Stromal cell of bone marrow (primary cell): ENCODE data around the gene PCDHGA7.
"Not testable (repeated sequence)": the region's sequence is repeated elsewhere in the genome, so short reads cannot be mapped to it uniquely, and the experiment has no call there.

Experiments
- DNase-seq: peaks from one replicate; pipeline ENCODE4 v3.0.0-alpha.2; 2012; ENCODE audit warnings: low read depth

PCDHGA7 gene

GRCh38 chr5:141366016-141366896 lies 16.3 kb upstream of the PCDHGA7 start:
- DNase-seq: no peak

GRCh38 chr5:141369994-141370848 lies 12.3 kb upstream of the PCDHGA7 start, which contains the start of gene PCDHGB3:
Gene PCDHGB3 (plus strand): TSS chr5:141370242. CDS start chr5:141370395, 153 bp downstream.
- peak; percentile 47 for DNase-seq

- DNase-seq: no peak
Measured at GRCh38 chr5:141371572-141372475, 10.7 kb upstream of the PCDHGA7 start.

- no peak for DNase-seq
Measured at GRCh38 chr5:141373673-141374317, 8.7 kb upstream of the PCDHGA7 start, which contains the start of gene PCDHGA6. Gene PCDHGA6 (plus strand): TSS chr5:141373891. CDS start chr5:141374084, 193 bp downstream.

GRCh38 chr5:141374627-141375026 lies 7.9 kb upstream of the PCDHGA7 start:
- no peak for DNase-seq

GRCh38 chr5:141375444-141376155 lies 6.9 kb upstream of the PCDHGA7 start:
- not testable (repeated sequence) for DNase-seq

- DNase-seq: no peak
Measured at GRCh38 chr5:141383345-141383744, 803 bp downstream of the PCDHGA7 start.

- DNase-seq: no peak
Measured at GRCh38 chr5:141384471-141385267, 2.1 kb downstream of the PCDHGA7 start.

- not testable (repeated sequence) for DNase-seq
Measured at GRCh38 chr5:141387557-141388311, 5.2 kb downstream of the PCDHGA7 start, which contains the start of gene PCDHGB4. Gene PCDHGB4 (plus strand): TSS chr5:141387698. CDS start chr5:141387885, 187 bp downstream.

- no peak for DNase-seq
Measured at GRCh38 chr5:141388661-141389060, 6.1 kb downstream of the PCDHGA7 start.

- DNase-seq: no peak
Measured at GRCh38 chr5:141389153-141390042, 6.9 kb downstream of the PCDHGA7 start.

- DNase-seq: no peak
Measured at GRCh38 chr5:141392429-141393198, 10.1 kb downstream of the PCDHGA7 start, which contains the start of gene PCDHGA8. Gene PCDHGA8 (plus strand): TSS chr5:141392633. CDS start chr5:141392814, 181 bp downstream.

- no peak for DNase-seq
Measured at GRCh38 chr5:141393267-141393666, 10.7 kb downstream of the PCDHGA7 start.

GRCh38 chr5:141394401-141395187 lies 12.1 kb downstream of the PCDHGA7 start:
- DNase-seq: not testable (repeated sequence)

GRCh38 chr5:141397756-141398551 lies 15.4 kb downstream of the PCDHGA7 start, which contains the start of gene PCDHGB5:
Gene PCDHGB5 (plus strand): TSS chr5:141397947. CDS start chr5:141398128, 181 bp downstream.
- DNase-seq: not testable (repeated sequence)
